HG03108 (cell line): ENCODE results near the gene SLC2A10.

ENCODE experiments used
- ATAC-seq: cut with Tn5 transposase; IDR thresholded peaks from one replicate; pipeline ENCODE4 v1.9.1; 2021; ENCODE audit warnings: moderate library complexity; ENCODE audit not compliant: unreplicated experiment

SLC2A10 gene

GRCh38 chr20:46761566-46761965 lies 52.1 kb downstream of the SLC2A10 start:
- ATAC-seq, result no peak

DNA sequence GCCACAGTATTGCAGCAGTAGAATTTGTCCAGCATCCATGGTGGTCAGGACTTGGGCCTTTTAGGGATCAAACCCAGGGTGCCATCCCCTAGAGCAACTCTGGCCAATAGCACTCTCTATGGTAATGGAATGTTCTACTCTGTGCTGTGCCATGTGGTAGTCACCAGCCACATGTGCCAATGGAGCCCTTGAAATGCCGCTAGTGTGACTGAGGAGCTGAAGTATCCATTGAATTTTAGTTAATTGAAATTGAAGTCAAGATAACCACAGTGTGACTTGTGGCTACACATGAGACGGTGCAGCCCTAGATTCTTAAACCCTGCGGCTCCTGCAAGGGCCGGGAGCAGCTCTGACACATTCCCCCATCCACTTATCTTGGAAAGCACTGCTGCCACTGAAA lies 54.6 kb downstream of the SLC2A10 start:
- ATAC-seq, result no peak

DNA sequence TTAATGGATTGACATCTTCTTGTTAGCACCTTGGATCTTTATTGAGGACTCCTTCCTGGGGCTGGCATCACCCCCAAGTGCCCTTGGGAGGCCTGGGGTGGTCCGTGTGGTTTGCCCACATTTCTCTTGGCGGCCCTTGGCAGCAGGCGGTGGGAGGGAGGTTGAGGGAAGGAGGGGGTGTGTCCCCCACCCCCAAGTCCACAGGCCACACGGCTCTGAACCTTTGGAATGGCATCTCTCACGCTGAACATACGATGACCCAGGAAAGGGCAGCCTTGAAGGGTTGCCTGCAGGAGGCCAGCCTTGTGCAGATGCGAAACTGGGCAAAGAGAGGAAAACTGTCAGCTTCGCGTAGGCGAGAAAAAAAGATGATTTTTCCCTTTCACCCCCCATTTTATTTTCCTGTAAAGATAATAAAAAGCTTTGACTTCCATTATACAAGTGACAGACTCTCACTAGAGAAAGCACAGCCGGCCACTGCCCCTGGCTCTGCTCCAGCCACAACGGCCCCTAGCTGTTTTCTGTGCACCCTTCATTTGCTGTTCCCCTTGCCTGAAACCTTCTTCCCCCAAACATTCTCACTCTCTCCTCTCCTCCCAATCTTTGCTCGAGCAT lies 56.2 kb downstream of the SLC2A10 start:
- no peak for ATAC-seq

DNA sequence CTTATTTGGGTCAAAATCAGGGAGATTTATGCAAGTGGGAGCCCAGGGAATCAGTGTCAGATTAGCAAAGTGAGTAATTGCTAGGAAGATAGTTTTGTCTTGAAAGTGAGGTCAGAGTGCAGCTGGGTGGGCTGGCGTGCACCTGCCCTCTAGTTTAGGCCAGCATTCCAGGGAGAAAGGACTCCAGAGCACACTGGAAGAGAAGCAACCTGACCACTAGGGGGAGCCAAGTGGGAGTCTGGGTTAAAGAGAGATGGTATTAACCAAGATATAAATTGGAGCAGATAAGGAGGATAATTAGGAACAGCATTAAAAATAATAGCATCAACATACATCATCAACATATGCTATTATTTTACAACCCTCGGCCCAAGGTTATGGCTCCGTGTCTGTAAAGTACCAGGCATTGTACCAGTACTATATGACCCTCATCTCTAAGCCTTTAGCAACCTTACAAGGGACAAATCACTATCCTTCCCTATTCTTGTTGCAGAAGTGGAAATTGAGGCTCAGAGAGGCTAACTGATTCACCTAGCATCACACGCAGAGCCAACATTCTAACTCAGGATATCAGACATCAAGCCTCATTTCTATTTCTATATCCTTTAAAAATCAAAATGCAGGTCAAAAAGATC lies 57.8 kb downstream of the SLC2A10 start:
- ATAC-seq, result no peak

DNA sequence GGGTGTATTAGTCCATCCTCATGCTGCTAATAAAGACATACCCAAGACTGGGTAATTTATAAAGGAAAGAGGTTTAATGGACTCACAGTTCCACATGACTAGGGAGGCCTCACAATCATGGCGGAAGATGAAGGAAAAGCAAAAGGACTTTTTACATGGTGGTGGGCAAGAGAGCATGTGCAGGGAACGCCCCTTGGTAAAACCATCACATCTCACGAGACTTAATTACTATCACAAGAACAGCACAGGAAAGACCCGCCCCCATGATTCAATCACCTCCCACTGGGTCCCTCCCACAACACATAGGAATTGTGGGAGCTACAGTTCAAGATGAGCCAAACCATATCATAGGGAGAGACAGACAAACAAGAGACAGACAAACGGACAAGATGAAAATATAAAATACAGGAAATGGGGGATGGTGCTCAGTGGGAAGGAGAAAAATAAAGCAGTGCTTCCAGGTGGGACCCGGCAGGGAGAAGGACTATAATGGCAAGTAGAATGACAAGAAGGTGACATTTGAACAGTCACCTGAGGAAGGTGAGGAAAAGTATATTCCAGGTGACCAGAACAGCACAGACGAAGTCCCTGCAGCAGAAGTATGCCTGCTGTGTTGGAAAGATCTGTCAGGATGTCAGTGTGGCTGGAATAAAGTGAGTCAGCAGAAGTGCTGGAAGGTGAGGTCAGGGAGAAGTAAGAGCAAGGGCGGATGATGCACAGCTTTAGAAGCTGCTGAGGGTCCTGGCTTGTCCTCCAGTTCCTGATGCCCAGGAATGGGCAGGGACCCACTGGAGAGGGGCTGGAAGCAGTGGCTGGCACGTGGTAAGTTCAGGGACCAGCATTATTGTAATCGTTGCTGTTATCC lies 61.1 kb downstream of the SLC2A10 start:
- no peak for ATAC-seq

GRCh38 chr20:46771195-46771588 lies 61.7 kb downstream of the SLC2A10 start:
- ATAC-seq, result no peak

DNA sequence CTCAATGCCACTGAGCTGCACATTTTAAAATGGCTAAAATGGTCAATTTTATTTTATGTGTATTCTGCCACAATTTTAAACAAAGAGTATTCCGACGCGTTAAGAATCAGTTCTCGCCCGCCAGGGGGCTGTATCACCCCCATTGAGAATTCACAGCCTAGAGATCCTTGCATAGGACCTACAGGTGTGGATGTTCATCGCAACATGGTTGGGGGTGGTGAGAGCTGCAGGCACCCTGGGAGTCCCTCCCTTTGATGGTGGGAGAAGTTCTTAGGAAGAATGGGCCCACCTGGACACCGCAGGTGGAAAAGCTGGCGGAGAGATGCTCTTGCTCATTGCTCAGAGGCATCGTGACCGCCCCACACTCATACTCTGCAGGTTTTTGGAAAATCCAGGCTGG lies 63.5 kb downstream of the SLC2A10 start:
- no peak for ATAC-seq

DNA sequence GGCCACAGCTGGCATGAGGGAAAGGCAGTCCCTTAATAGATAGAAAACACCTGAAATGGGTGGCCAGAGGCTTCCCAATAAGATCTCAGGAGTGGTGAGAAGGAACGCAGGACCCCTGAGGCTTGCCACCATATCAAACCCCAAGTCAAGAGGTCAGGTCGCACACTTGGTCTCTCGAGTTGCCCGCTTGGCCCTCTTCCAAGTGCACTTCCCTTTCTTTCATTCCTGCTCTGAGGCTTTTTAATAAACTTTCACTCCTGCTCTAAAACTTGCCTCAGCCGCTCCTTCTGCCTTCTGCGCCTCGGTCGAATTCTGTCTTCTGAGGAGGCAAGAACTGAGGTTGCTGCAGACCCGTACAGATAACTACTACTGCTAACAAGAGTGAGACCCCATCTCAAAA lies 64.2 kb downstream of the SLC2A10 start:
- no peak for ATAC-seq

DNA sequence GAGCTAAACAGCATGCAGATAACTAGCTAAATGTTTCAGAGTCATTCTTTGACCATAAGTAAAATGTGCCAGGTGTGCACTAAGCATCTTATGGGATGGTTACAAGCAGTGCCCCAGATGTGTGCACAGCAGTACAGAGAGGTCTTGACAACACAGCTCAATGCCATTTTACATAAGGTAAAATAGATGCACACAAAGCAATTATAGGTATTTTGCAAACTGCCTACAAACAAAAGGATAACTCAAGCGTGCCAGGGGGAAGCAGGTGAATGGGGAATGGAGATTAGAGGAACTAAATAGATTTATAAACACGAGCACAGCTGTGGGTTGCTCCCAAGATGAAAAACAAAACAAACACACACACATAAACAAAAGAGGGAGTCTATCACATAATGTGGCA lies 64.8 kb downstream of the SLC2A10 start:
- ATAC-seq, result no peak

GRCh38 chr20:46774943-46775560 lies 65.6 kb downstream of the SLC2A10 start:
- no peak for ATAC-seq

- no peak for ATAC-seq
These were observed 66.4 kb downstream of the SLC2A10 start for GRCh38 chr20:46775806-46776205.

DNA sequence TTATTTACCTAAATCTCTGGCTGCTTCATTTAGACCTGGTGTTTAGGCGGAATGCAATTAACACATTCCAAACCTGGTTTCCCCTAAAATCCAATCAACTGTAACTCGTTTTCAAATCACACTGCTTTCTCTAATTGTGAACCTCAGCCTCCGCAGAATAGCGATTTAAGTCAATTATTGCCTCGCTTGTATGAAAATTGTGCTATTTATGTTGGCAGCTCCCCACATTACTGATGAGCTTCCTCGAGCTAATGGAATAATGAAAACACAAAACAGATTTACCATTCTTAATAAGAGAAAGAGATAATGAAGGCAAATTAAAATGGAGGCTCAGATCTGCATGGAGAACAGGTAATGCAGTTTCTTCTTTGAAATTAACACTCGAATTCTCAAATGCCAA lies 67.9 kb downstream of the SLC2A10 start:
- ATAC-seq, result no peak

- no peak for ATAC-seq
These were observed 70.4 kb downstream of the SLC2A10 start for GRCh38 chr20:46779831-46780230.

GRCh38 chr20:46784436-46785127 lies 75.1 kb downstream of the SLC2A10 start:
- ATAC-seq, result no peak
